ENCODE results near the gene KRTAP10-12. TPM values are rescaled to one million over a fixed set of nuclear protein-coding genes. Genes with fewer than 3 reads are reported as not detected.
"Not testable (repeated sequence)": the region's sequence is repeated elsewhere in the genome, so short reads cannot be mapped to it uniquely, and the experiment has no call there.

The KRTAP10-12 gene
- polyA plus RNA-seq, 2 of the 4 experiments (the other 2 are of a cell fraction), result not detected

GRCh38 chr21:44658913-44659595 lies 37.9 kb upstream of the KRTAP10-12 start:
- CTCF ChIA-PET, result no interaction called here
- ATAC-seq, result no peak; a peak in 1 of 6 replicates

GRCh38 chr21:44661567-44661966 lies 35.4 kb upstream of the KRTAP10-12 start:
- POLR2A ChIA-PET; ATAC-seq; H3K27ac ChIP-seq; H3K9me3 ChIP-seq; H3K4me3 ChIP-seq; H3K4me1 ChIP-seq; CTCF ChIA-PET; DNase-seq (ENCODE audit: low read depth in 1 of 2, low spot score in 1 of 2); H3K4me2 ChIP-seq; FAIRE-seq: not testable (repeated sequence)
- 31% methylated on average over 7 of the region's 7 CpGs for WGBS (ENCODE audit: missing lambda C conversion rate)

More at GRCh38 chr21:44658913-44659595, 37.9 kb upstream of the KRTAP10-12 start:
- no peak for FAIRE-seq
- no peak overlapping the region for H3K4me3 ChIP-seq
- H3K4me2 ChIP-seq, result no peak overlapping the region
- TF ChIP-seq HOXB13 (CRISPR knock-in tag; IDR thresholded peaks at IDR 0.05; ENCODE audit: low read depth), result no peak
- no peak for TF ChIP-seq EP300 (IDR thresholded peaks at IDR 0.05)
- no peak for TF ChIP-seq CHD2 (IDR thresholded peaks at IDR 0.05; ENCODE audit: low read length, partially characterized antibody)
- no peak for TF ChIP-seq FOSL2 (IDR thresholded peaks at IDR 0.05)
- TF ChIP-seq FOSL2 (CRISPR knock-in tag; IDR thresholded peaks at IDR 0.05), result no peak
- no peak for TF ChIP-seq HES2 (IDR thresholded peaks at IDR 0.05)
- no peak for TF ChIP-seq GATA3 (IDR thresholded peaks at IDR 0.05; ENCODE audit: borderline replicate concordance)
- POLR2A ChIA-PET, result no interaction called here
- DNase-seq (ENCODE audit: low read depth in 1 of 2, low spot score in 1 of 2), result no peak
- H3K9me3 ChIP-seq, result peaks cover 7% of the 10 kb centered on the region; the same call in 1 of the 3 replicates
- H3K4me1 ChIP-seq, result no peaks in the 10 kb centered on the region
- WGBS (ENCODE audit: missing lambda C conversion rate), result 18% methylated on average over 10 of the region's 11 CpGs
- no peak overlapping the region for H3K27ac ChIP-seq

- POLR2A ChIA-PET, result no interaction called here
- Histone ChIP-seq H3K4me1 (no peaks in the 10 kb centered on the region), H3K4me2 (no peak overlapping the region), H3K27ac (no peak overlapping the region), H3K9me3 (peaks cover 7% of the 10 kb centered on the region; the same call in 1 of the 3 replicates), H3K4me3 (no peak overlapping the region)
- TF ChIP-seq NFE2L2 (conservative IDR thresholded peaks at IDR 0.05; ENCODE audit: low read length) (no peak), JUN (IDR thresholded peaks at IDR 0.05) (no peak), SMC3 (IDR thresholded peaks at IDR 0.05) (no peak), HDAC2 (IDR thresholded peaks at IDR 0.05) (no peak), FOSB (CRISPR knock-in tag; IDR thresholded peaks at IDR 0.05) (no peak), ELK1 (IDR thresholded peaks at IDR 0.05; ENCODE audit: low read depth, low read length) (no peak), SREBF2 (IDR thresholded peaks at IDR 0.05) (no peak), CTCF (IDR thresholded peaks at IDR 0.05) (no peak)
- DNase-seq (ENCODE audit: low read depth in 1 of 2, low spot score in 1 of 2) (no peak), ATAC-seq (no peak), FAIRE-seq (no peak)
- CTCF ChIA-PET, result no interaction called here
- 23% methylated on average over 5 of the region's 5 CpGs for WGBS (ENCODE audit: missing lambda C conversion rate)
These were observed 32.3 kb upstream of the KRTAP10-12 start for GRCh38 chr21:44664691-44665090.

- ChIA-PET POLR2A (no interaction called here), CTCF (interaction anchor here (1.5 kb wide), 1 partner anchor 15 kb away, joined by 3 read pairs; no protein-coding TSS in a partner anchor)
- Histone ChIP-seq H3K4me2 (no peak within 1 kb of the TSS), H3K4me3 (no peak within 1 kb of the TSS), H3K4me1 (no peaks in the 10 kb centered on the region), H3K9me3 (peaks cover 12% of the 10 kb centered on the region; the same call in 1 of the 3 replicates), H3K27ac (no peak within 1 kb of the TSS)
- WGBS (ENCODE audit: missing lambda C conversion rate), result 19% methylated on average over 13 of the region's 19 CpGs
- ATAC-seq (no peak), FAIRE-seq (no peak), DNase-seq (ENCODE audit: low read depth in 1 of 2, low spot score in 1 of 2) (no peak)
- TF ChIP-seq ZC3H11A (IDR thresholded peaks at IDR 0.05) (no peak), CBX8 (IDR thresholded peaks at IDR 0.05) (no peak), CHD2 (IDR thresholded peaks at IDR 0.05; ENCODE audit: low read length, partially characterized antibody) (no peak), CBX2 (IDR thresholded peaks at IDR 0.05; ENCODE audit: borderline replicate concordance, low read depth) (no peak), MAX (IDR thresholded peaks at IDR 0.05) (no peak), KDM5A (IDR thresholded peaks at IDR 0.05) (no peak), HOXB5 (CRISPR knock-in tag; IDR thresholded peaks at IDR 0.05) (no peak), ESRRA (IDR thresholded peaks at IDR 0.05; ENCODE audit: borderline replicate concordance, low read length) (no peak), PBX3 (IDR thresholded peaks at IDR 0.05) (no peak), FOSB (CRISPR knock-in tag; IDR thresholded peaks at IDR 0.05) (no peak), ELK1 (IDR thresholded peaks at IDR 0.05; ENCODE audit: low read depth, low read length) (no peak), SMC3 (IDR thresholded peaks at IDR 0.05) (no peak)
These were observed 30.3 kb upstream of the KRTAP10-12 start, which contains the start of gene KRTAP12-2 for GRCh38 chr21:44666401-44667320. Gene KRTAP12-2, minus strand, starts transcription at chr21:44666927. Its CDS starts 41 bp downstream, at chr21:44666886.
